HG03103 (cell line): ENCODE measurements around the gene TRIM47.

ENCODE experiments used
- ATAC-seq: cut with Tn5 transposase; IDR thresholded peaks from one replicate; pipeline ENCODE4 v1.9.1; 2021; ENCODE audit warnings: low read depth; ENCODE audit not compliant: unreplicated experiment

TRIM47 gene

DNA sequence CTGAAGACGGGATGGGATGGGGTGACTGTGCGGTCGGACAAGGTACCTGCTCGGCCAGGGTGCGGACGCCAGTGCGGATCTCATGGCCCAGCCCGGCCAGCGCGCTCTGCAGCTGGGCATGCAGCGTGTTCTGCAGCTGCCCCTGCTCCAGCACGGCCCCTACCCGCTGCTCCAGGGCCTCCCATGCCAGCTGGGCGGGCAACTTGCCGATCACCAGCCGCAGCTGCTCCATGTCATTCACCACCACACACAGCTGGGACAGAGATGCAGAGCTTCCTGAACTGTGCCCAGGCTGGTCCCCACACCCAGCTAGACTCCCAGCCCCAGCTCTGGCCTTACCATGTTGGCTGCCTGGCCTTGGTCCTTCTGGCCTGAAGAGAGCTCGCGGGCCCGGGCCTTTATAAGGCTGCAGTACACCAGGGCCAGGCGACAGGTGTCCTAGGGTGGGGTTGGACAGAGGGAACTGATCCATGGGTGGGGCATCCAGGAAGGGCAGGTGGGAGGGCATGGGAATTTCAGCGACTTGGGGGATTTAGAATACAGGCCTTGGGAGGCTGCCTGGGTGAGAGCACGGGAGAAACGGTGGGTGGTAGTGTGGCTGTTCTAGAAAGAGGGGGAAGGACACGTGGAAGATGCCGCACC, 44.0 kb downstream of the TRIM47 start:
- no peak for ATAC-seq

DNA sequence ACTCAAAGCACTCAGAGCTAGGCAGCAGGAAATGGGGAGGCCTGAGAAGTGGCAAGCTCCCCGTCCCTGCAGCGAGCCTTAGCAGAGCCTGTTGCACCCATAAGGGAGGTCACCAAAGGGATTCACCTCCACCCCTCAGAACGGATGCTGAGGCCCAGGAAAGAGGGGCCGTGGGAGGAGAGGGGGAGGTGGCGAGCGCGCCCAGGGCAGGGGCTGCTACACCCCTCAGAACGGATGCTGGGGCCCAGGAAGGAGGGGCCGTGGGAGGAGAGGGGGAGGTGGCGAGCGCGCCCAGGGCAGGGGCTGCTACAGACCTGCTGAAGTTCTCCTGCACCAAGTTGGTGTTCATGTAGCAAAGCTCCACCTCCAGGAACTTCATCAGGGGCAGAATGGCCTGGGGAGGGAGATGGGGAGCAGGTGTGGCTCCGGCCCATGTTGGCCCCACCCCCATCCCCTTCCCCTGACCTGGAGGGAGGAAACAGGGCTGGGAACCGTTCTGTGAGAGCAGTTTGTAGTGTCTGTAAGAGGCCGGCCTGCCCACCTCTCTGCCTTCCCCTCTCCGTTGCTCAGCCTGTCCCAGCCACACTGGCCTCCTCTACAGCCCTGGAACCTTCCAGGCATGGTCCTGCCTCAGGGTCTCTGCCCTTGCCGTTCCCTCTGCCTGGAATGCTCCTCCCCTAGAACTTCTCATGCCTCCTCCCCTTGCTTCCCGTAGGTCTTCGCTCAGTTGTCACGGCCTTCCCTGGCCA, 45.6 kb downstream of the TRIM47 start:
- ATAC-seq = no peak

DNA sequence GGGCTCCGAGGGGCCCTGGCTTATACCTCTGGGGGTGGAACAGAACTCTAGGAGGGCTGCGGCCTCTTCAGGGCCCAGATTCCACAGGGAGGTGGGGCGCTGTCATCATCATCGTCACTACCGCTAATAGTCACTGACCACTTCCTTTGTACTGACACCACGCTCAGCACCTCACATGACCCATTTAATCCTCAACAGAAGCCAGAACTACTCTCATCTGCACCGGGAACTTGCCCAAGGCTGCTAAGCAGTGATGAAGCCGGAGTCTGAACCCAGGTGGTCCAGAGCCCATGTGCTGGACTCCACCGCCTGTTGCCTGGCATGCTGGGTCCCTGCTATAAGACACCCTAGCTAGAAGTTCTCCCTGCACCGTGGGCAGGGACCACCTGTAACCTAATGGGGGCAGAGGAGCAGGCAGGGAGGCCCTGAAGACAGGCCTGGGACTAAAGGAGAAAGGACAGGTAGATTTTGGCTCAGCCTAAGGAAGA, 46.2 kb downstream of the TRIM47 start:
- ATAC-seq = no peak

DNA sequence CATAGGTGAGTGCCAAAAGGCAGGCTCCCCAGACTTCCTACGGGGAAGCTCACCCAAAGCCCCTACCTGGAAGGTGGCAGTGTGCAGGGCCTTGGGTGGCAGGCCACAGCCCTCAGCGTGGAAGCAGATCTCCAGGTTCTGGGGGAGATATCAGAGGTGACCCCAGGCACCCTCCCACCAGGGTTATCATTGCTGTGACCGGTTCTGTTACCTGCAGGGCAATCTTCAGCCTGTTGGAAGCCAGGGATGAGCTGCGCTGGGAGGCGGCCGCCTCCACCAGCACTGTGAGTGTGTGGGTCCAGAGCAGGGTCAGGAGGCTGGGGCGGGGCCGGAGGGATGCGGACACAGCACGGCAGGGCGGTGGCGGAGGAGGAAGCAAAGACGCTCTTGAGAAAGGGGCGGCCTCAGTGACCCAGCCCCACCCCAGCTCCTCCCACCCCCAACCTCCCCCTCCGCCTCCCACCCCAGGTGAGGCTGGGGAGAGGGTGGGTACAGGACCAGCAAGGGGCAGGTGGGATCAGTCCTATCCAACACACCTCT, 47.3 kb downstream of the TRIM47 start:
- no peak for ATAC-seq

DNA sequence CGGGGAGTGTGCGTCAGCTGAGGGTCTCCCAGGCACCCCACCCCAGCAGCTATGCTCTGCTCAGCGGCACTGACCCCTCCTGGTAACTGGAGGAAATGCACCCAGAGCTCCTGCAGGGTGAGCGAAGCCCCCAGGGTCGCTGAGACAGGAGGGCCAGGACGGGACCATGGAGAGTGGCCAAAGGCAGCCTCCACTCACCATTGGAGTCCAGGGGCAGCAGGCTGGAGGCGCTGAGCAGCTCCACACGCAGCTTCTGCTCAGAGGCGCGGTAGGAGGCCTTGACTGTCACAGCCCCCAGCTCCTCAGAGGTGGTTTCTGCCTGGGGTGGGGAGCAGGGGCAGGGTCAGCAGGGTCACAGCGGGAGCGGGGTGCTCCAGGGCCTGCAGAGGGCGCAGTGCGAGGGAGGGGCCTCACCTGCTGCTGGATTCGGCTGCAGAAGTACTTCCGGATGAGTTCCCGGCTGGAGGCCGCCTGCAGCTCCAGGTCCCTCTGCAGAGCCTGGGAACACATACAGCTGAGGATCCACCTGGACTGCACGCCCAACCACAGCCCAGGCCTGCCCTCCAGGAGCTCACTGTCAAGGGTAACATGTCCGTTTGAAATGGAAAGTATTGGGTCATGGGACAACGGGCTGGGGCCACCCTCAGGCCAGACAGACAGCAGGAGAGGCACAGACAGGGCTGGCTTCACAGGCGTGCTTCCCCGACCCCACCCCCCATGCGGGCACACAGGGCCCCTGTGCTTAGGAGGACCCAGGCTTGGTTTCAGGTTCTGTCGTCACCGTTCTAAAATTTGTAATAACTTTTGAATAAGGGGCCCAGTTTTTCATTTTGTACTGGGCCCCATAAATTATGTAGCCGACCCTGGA, 48.0 kb downstream of the TRIM47 start:
- ATAC-seq = no peak

DNA sequence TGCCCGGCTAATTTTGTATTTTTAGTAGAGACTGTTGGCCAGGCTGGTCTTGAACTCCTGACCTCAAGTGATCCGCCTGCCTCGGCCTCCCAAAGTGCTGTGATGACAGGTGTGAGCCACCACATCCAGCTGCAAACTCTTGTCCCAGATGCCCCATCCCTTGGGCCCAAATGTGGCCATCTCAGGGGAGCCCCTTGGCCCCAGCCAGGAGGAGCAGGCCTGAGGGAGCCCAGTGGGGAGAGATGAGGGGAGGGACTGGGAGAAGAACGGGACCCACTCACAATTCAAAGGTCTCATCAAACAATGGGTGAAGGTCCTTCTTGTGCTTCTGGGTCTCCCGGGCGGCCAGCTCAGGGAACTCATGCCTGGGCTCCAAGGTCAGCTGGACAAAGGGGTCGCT, 48.6 kb downstream of the TRIM47 start:
- ATAC-seq = no peak

DNA sequence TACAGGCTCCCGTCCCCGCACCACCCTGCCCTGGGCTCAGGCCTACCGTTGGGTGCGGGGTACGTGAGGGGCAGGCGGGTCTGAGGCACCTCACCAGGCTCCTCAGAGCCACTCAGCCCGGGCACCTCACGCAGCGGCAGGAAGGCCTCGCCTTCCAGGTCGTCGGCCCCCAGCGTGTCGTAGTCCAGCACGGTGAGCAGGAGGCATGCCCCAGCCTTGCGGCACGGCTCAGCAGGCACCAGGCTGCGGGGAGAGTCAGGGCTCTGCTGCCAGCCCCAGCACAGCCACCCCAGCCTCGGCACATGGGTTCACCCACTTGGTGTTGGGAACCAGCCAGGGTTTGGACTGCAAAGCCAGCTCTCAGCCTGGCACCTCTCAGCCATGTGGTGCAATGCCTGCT, 49.6 kb downstream of the TRIM47 start:
- no peak for ATAC-seq

DNA sequence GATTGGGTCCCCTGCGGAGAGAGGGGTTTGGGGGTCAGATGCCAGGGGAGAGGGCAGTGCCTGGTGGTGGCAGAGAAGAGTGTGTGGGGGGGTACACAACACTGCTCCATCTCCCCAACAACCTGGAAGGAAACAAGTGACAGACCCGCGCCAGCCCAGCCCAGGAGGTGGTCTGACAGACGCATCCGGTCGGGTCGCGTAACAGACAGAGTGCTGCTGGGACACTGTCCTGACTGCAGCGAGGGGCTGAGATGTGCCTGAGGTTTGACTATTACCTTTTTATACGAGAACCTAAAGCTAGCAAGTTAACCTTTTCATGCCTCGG, 50.3 kb downstream of the TRIM47 start:
- no peak for ATAC-seq

DNA sequence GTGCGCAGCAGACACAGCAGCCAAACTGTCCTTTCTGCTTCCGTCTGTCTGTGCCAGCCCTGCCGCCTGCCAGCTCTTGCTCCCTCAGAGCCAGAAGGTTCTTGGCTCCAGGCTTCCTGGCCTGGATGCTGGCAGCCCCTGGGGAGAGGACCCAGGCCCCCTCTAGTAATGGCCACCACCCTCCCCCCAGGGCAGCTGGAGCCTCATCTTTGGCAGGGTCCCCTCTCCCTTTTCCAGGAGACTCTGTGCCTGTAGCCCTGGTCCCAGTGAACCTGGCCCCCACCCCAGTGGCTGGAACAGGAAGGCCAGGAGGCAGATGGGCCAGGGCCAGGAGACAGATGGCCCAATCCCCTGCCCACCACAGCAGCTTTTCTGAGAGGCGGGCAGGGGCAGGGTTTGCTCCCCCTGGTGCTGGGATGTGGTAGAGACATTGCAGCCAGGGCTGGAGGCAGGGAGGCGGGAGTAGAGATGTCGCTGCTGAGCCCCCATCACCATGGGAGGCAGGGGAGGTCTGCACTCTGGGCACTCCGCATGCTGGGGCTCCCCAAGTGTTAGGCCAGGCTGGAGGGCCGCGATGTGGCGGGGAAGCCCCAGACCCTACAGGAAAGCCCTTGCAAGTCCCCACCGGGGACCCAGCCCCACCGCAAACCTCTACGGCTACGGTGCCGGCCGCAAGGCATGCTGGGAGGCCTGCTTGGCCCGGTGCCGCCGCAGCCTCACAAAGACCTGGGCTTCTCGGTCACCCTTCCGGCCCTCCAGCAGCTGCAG, 50.9 kb downstream of the TRIM47 start:
- ATAC-seq = no peak

DNA sequence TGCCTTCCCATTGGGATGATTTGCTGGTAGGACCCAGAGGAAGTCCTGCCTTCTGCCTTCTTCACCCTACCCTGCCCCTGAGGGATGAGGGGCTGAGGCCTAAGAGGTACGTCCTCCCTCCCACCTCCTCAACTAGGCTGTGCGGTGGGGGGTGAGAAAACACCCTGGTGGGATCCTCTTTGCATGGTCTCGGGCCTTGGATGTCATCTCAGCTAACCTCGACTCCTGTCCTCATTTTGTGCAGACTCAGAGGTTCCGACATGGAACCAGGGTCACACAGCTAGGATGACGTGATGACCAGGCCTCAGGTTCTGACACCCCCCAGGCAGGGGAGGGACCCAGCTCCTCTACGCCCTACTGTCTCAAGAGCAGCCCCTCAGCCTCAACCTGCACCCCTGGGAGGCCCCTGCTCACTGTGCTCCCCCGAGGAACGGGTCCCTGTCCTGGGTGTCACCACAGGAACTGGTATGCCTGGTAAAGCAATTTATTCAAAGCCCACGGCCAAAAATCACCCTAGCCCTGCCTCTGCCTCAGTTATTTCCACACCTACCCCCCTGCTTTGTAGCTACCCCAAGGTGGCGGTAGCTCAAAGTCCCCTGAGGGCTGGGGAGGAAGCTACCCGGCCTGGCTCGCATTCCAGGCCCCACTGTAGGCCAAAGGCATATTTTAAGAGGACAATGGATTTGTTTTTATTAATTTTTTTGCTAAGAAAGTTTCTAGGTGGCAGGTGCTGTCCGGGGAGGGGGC, 51.6 kb downstream of the TRIM47 start:
- no peak for ATAC-seq

DNA sequence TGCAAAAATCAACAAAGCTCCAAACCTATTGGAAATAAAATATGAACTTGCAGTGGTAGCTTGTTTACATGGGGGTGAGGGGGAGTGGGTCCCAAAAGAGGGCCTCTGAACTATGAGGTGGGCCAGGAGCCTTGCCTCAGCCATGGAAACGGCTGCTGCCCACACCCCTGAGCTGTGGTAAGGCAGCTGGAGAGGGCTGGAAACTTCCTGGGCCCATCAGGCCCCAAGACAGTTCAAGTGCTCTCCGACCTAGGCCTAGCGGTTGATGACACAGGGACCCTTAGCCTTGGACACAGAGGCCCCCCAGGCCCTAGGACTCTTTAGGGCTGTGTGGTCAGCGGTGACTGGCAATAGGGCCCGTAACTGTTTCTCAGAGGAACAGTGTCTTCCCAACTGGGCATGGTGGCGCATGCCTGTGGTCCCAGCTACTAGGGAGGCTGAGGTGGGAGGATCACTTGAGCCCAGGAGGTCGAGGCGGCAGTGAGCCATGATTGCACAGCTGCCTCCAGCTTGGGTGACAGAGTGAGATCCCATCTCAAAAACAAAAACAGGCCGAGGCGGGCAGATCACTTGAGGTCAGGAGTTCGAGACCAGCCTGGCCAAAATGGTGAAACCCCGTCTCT, 52.5 kb downstream of the TRIM47 start:
- no peak for ATAC-seq

DNA sequence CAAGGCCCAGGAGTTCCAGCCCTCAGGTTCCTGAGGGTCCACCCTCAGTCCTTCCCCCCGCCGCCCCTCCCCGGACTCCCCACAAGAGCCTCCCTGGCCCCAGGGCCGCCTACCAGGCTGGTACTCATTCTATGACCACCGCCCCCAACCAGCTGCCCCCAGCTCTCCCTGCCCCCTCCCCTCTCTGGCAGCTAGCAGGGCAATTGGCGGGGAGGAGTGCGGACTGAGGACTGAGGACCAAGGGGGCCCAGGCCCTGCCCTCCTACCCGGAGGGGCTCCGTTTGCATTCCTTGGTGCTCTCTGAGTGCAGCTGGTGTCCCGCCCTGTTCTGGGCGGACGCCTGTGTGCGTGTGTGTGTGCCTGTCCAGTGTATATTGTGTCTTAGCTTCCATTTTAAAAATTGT, 53.2 kb downstream of the TRIM47 start:
- no peak for ATAC-seq

DNA sequence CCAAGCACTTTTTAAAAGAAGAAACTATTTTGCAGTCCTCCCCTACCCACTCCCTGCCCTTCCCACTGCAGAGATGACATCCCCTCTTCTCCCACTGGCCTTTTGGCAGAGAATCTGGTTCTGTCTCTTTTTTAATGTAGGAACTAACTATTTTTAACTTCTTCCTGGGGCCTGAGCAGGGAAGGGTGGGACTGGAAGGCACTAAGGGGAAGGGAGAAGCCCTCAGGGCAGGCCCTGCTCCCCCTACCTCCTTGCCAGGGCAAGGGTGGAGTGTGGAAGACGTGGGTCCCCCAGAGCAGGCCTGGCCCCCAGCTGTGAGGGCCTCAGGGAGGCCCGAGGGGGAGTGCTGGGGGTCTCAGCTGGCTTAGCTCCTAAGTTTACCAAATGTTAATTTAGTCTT, 53.7 kb downstream of the TRIM47 start:
- no peak for ATAC-seq
